Lower leg skin (tissue), 4 donors: ENCODE measurements around the gene CASP2. TPM values are rescaled to one million over a fixed set of nuclear protein-coding genes. Genes with fewer than 3 reads are reported as not detected.
A peak's percentile ranks its signal among the peaks of the same experiment; 100 is the strongest.

ENCODE experiments used
- DNase-seq, 2 donors: peaks; one replicate each; pipeline ENCODE4 v3.0.0-alpha.2; 2019; ENCODE audit warnings: low spot score in 2 of 2
- H3K4me3 ChIP-seq: fragments of 200-600 bp; sonication (generic); 2 replicates; pipeline ENCODE4 v1.5.1; 2017; ENCODE audit warnings: mild to moderate bottlenecking, low read depth; ENCODE audit not compliant: poor library complexity, severe bottlenecking
- CTCF ChIP-seq, 3 donors: fragments of 450-650 bp; IDR thresholded peaks; one replicate each; pipeline ENCODE4 v1.5.1; 2016; ENCODE audit warnings: antibody characterized with exemption in 3 of 3, mild to moderate bottlenecking in 3 of 3, moderate library complexity in 2 of 3
- POLR2A ChIP-seq, 2 donors: fragments of 450-650 bp; IDR thresholded peaks; one replicate each; pipeline ENCODE4 v1.6.1; 2016 to 2017; ENCODE audit warnings: antibody characterized with exemption in 2 of 2, mild to moderate bottlenecking in 1 of 2, moderate library complexity in 1 of 2
- whole genome bisulfite sequencing, 2 donors: methylation state at CpG; one replicate each; pipeline ENCODE4 v1.1.5; 2018; 5-methylcytosine and 5-hydroxymethylcytosine counted together
- intact Hi-C: fragments of 100-400 bp; cut with DNase I; formaldehyde crosslinking; loops from one replicate; pipeline ENCODE4 v1.15.0; 2023; ENCODE audit warnings: low total_unique reads
- total RNA-seq, 4 donors: library from RNA; depleted of rRNA; stranded (reverse); fragments of >200 nt; gene quantifications; one replicate each; pipeline ENCODE4 v1.1.0, GENCODE V29; 2016

Gene CASP2
- total RNA-seq, 4 donors from 2014 or later: 9.6 to 22.7 (median 16.0) TPM

DNA sequence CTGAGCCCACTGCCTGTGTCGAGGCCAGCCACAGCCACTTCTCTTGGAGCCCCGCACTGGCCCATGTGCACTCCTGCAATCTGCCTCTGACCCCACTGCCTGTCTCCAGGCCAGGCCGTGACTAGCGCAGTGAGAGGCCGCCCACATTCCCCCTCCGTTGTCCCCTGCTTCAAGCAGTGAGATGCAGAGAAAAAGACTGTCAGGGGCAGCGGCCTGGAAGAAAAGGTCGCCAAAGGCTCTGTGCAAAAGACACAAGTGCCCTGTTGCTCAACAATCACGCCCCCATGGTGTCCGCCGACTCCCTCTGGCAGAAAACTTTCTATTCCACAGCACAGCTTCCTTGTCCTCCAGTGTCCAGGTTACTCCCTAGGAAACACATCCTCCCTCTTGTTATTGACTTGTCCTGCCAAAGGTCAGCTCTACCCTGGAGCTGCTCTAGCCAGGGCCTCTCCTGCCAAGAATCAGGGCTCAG lies 64.4 kb downstream of the CASP2 start:
- intact Hi-C loops: no loop called here
- 79 to 92% methylated on average over 11 of the region's 11 CpGs for WGBS, 2 donors
- TF ChIP-seq POLR2A (IDR thresholded peaks at IDR 0.05) (no peak), CTCF (IDR thresholded peaks at IDR 0.05) (no peak)
- no peak overlapping the region for H3K4me3 ChIP-seq
- peak in 1 of 2 donors; percentile 59 for DNase-seq

- intact Hi-C loops: no loop called here
- 90 to 92% methylated on average over 8 of the region's 8 CpGs for WGBS, 2 donors
- no peak for DNase-seq
- TF ChIP-seq CTCF (IDR thresholded peaks at IDR 0.05) (no peak), POLR2A (IDR thresholded peaks at IDR 0.05) (no peak)
- no peak overlapping the region for H3K4me3 ChIP-seq
Measured at GRCh38 chr7:143354376-143354775, 66.2 kb downstream of the CASP2 start.

DNA sequence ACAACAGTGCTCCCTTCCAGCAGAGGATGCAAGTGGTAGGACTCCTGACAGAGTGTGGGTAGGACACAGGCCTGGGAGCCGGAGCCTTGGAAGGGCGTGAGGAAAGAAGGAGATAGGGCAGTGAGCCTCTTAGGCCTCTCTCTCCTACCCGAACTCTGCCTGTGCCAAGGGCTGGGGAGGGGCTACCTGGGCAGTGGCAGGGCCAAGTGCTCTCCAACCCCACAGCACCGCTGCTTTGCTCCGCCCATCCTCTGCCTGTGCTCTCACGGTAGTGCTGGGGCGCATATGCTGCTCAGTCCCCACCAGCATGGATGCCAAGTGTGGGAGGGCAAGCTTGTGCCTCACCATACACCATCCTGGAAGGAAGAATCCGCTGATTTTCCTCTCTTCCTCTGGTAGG lies 66.8 kb downstream of the CASP2 start:
- TF ChIP-seq POLR2A (IDR thresholded peaks at IDR 0.05): no peak
- TF ChIP-seq CTCF (IDR thresholded peaks at IDR 0.05): no peak
- H3K4me3 ChIP-seq: no peak overlapping the region
- peak in 1 of 2 donors; percentile 53 for DNase-seq
- 76 to 91% methylated on average over 8 of the region's 8 CpGs for WGBS, 2 donors
- intact Hi-C loops: no loop called here

- TF ChIP-seq POLR2A (IDR thresholded peaks at IDR 0.05) (no peak), CTCF (IDR thresholded peaks at IDR 0.05) (no peak)
- 90 to 92% methylated on average over 16 of the region's 16 CpGs for WGBS, 2 donors
- peak in 1 of 2 donors; percentile 79 for DNase-seq
- intact Hi-C loops: no loop called here
- no peak overlapping the region for H3K4me3 ChIP-seq
Measured at GRCh38 chr7:143355450-143356385, 67.6 kb downstream of the CASP2 start.

GRCh38 chr7:143356414-143357050 lies 68.4 kb downstream of the CASP2 start:
- H3K4me3 ChIP-seq: no peak overlapping the region
- no peak for TF ChIP-seq CTCF (IDR thresholded peaks at IDR 0.05)
- TF ChIP-seq POLR2A (IDR thresholded peaks at IDR 0.05): no peak
- peak in 1 of 2 donors; percentile 74 for DNase-seq
- WGBS, 2 donors: 94 to 98% methylated on average over 11 to 13 of the region's 13 CpGs
- intact Hi-C loops: no loop called here

Other genes starting within 250 kb of the CASP2 start
- not detected for gene OR6V1, start 236.0 kb upstream of the CASP2 start, total RNA-seq
- gene PIP, start 156.3 kb upstream of the CASP2 start, total RNA-seq: 1,000 to 10,000 TPM in 1 of 4 donors, 100 to 1,000 TPM in 2, 10 to 100 TPM in 1; 64.4 to 1,497 (median 370) TPM
- not detected for gene TAS2R39, start 104.9 kb upstream of the CASP2 start, total RNA-seq
- not detected for gene TAS2R40, start 66.3 kb upstream of the CASP2 start, total RNA-seq
- gene GSTK1, start 24.9 kb upstream of the CASP2 start, total RNA-seq: 100 to 1,000 TPM in 3 of 4 donors, 10 to 100 TPM in 1; 97.0 to 180 (median 139) TPM
- 10 to 100 TPM in 3 of 4 donors, 1 to 10 TPM in 1; 7.8 to 12.8 (median 11.6) TPM for gene TMEM139, start 3.4 kb upstream of the CASP2 start, total RNA-seq
- gene CLCN1, start 27.8 kb downstream of the CASP2 start, total RNA-seq: not detected
- gene FAM131B, start 74.4 kb downstream of the CASP2 start, total RNA-seq: 1 to 10 TPM in 1 of 4 donors, under 1 TPM in 2, not detected in 1; 0.27 to 1.4 (median 0.42) TPM
- 10 to 100 TPM; 45.6 to 91.1 (median 60.9) TPM for gene ZYX, start 93.0 kb downstream of the CASP2 start, total RNA-seq
- 10 to 100 TPM; 51.7 to 94.5 (median 64.2) TPM for gene EPHA1, start 120.5 kb downstream of the CASP2 start, total RNA-seq
- not detected for gene TAS2R60, start 155.1 kb downstream of the CASP2 start, total RNA-seq
- gene TAS2R41, start 189.5 kb downstream of the CASP2 start, total RNA-seq: under 1 TPM in 1 of 4 donors, not detected in 3; 0.78 TPM